GM18951 (cell line): ENCODE results near the gene PADI3.

ENCODE experiments used
- POLR2A ChIP-seq: IDR thresholded peaks from 4 replicates; pipeline ENCODE4 v1.6.1; 2011; ENCODE audit warnings: mild to moderate bottlenecking; ENCODE audit not compliant: insufficient read length, insufficient read depth; ENCODE audit errors: extremely low read depth
- in situ Hi-C: fragments of 300-500 bp; cut with MboI; formaldehyde crosslinking; loops from one replicate; pipeline ENCODE4 v1.12.0; 2022; ENCODE audit warnings: low sequenced_read_pairs, mixed read lengths, inconsistent platforms; ENCODE audit not compliant: unreplicated experiment

The PADI3 gene

GRCh38 chr1:17225140-17225539, 23.8 kb upstream of the PADI3 start:
- in situ Hi-C loops: no loop called here
- TF ChIP-seq POLR2A: no peak

GRCh38 chr1:17227358-17227915, 21.5 kb upstream of the PADI3 start:
- in situ Hi-C loops: no loop called here
- no peak for TF ChIP-seq POLR2A

- in situ Hi-C loops: no loop called here
- TF ChIP-seq POLR2A: no peak
Observed at GRCh38 chr1:17228619-17229018, 20.3 kb upstream of the PADI3 start.

GRCh38 chr1:17229379-17229778, 19.5 kb upstream of the PADI3 start:
- no peak for TF ChIP-seq POLR2A
- in situ Hi-C loops: no loop called here

GRCh38 chr1:17230106-17230505, 18.8 kb upstream of the PADI3 start:
- TF ChIP-seq POLR2A: no peak

GRCh38 chr1:17230671-17231310, 18.1 kb upstream of the PADI3 start:
- no peak for TF ChIP-seq POLR2A
- in situ Hi-C loops: loop anchor here (5.0 kb wide), 1 partner anchor 103 kb away; no protein-coding TSS in a partner anchor

More at GRCh38 chr1:17230106-17230505, 18.8 kb upstream of the PADI3 start:
- in situ Hi-C loops: loop anchor here (5.0 kb wide), 1 partner anchor 103 kb away; no protein-coding TSS in a partner anchor

GRCh38 chr1:17232759-17233661, 15.9 kb upstream of the PADI3 start:
- TF ChIP-seq POLR2A: no peak
- in situ Hi-C loops: loop anchor here (5.0 kb wide), 1 partner anchor 106 kb away; no protein-coding TSS in a partner anchor

GRCh38 chr1:17233675-17234320, 15.1 kb upstream of the PADI3 start:
- TF ChIP-seq POLR2A: no peak
- in situ Hi-C loops: loop anchor here (5.0 kb wide), 1 partner anchor 106 kb away; no protein-coding TSS in a partner anchor

GRCh38 chr1:17234405-17234804, 14.5 kb upstream of the PADI3 start:
- TF ChIP-seq POLR2A: no peak
- in situ Hi-C loops: loop anchor here (5.0 kb wide), 1 partner anchor 107 kb away; no protein-coding TSS in a partner anchor

- TF ChIP-seq POLR2A: no peak
- in situ Hi-C loops: no loop called here
Observed at GRCh38 chr1:17235135-17235885, 13.6 kb upstream of the PADI3 start.

- in situ Hi-C loops: no loop called here
- no peak for TF ChIP-seq POLR2A
Observed at GRCh38 chr1:17236779-17237560, 11.9 kb upstream of the PADI3 start.

- in situ Hi-C loops: no loop called here
- no peak for TF ChIP-seq POLR2A
Observed at GRCh38 chr1:17237561-17237903, 11.4 kb upstream of the PADI3 start.
